HG03103 (cell line): ENCODE data around the gene AAMP.
"Not testable (repeated sequence)": the region's sequence is repeated elsewhere in the genome, so short reads cannot be mapped to it uniquely, and the experiment has no call there.

Experiments
- ATAC-seq: cut with Tn5 transposase; IDR thresholded peaks from one replicate; pipeline ENCODE4 v1.9.1; 2021; ENCODE audit warnings: low read depth; ENCODE audit not compliant: unreplicated experiment

The AAMP gene

DNA sequence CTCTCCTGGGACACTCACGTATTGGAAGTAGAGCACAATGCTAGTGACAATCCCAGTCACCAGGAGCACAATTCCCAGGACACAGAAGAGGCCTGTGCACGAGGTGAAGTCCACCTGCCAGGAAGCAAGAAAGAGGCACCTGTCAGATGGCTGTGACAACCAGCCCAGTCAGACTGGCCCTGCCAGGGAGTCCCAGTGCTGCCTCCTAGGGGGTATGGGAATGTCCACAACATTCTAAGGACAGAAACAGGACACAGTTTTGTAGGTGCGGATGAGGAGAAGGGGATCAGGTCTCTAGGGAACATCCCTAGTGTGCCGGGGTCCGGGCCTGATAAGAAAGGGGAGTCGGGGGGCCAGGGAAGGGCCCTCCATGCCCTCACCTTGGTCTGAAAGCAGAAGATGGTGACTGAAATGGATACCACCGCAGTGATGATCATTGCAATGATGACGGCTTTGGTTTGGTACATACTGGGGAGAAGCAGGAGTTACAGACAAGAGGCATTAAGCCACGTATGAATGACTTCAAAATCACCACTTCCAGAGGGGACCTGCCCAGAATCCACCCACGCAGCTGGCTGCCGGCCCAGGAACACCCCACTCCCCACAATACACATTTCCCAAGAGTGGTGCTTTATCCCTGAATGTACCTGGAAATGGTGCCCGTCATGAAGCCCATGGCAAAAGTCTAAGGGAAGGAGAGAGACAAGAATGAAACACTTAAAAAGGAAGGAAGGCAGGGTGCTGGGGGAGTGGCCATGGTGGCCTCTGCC lies 7.2 kb upstream of the AAMP start:
- ATAC-seq = no peak

DNA sequence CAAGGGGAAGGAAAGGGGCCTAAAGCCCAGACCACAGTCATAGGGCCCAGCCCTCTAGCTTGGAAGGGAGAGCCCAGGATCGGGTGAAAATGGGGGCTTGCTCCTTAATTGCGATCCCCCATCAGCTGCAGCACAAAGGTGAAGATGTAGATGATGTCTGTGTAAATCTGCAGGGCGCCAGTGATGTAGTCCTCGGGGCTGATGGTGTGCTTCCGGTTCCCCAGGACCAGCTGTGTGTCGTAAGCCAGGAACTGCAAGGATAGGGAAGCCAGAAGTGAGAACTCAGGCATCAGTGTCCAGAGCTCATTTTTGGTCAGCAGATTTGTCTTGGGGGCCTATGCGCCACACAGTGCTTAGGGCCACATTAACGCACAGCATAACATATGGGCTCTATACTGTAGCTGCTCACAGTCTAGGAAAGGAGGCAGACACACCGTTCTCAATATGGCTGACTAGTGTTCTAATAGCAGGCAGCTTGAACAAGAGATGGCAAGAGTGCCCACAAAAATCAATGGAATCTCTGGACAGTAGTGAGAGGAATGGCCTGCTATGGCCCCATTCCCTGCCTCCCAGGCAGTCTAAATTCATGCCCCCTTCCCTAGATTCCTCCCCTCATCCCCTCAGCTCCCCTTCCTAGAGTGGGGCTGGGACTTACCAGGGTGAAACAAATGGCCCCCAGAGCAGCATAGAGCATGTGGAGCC lies 5.6 kb upstream of the AAMP start:
- no peak for ATAC-seq

- no peak for ATAC-seq
Observed at GRCh38 chr2:218274586-218274985, 4.6 kb upstream of the AAMP start.

DNA sequence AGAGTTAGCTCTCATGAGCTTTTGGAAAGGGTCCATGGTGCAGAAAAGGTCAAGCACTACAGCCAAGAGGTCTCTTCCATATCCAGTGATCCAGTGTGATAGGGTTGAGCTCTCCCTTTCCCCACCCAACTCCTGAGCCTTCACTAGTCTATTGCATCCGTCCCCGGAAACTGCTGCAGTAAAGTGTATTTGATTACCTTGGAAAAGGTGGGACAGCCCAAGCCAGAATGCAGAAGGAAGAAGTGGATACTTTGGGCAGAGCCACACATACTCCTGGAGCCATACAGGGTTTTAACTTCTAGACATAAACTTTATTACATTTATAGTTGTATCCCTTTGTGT lies 3.9 kb upstream of the AAMP start:
- ATAC-seq = no peak

DNA sequence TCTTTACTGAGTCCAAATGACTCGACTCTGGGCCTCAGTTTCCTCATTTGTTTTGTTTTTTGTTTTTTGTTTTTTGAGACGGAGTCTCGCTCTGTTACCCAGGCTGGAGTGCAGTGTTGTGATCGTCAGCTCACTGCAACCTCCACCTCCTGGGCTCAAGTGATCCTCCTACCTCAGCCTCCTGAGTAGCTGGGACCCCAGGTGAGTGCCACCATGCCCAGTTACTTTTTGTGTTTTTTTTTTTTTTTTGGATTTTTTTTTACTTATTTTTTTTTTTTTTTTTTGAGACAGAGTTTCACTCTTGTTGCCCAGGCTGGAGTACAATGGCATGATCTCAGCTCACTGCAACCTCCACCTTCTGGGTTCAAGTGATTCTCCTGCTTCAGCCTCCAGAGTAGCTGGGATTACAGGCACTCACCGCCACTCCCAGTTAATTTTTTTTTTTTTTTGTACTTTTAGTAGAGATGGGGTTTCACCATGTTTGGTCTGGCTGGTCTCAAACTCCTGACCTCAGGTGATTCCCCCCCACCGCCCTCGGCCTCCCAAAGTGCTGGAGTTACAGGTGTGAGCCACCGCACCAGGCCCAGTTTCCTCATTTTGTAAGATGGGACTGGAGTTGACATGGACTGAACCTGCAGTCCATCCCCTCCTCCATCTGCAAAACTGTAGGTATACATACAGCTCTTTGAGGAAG lies 3.4 kb upstream of the AAMP start:
- ATAC-seq = not testable (repeated sequence)

DNA sequence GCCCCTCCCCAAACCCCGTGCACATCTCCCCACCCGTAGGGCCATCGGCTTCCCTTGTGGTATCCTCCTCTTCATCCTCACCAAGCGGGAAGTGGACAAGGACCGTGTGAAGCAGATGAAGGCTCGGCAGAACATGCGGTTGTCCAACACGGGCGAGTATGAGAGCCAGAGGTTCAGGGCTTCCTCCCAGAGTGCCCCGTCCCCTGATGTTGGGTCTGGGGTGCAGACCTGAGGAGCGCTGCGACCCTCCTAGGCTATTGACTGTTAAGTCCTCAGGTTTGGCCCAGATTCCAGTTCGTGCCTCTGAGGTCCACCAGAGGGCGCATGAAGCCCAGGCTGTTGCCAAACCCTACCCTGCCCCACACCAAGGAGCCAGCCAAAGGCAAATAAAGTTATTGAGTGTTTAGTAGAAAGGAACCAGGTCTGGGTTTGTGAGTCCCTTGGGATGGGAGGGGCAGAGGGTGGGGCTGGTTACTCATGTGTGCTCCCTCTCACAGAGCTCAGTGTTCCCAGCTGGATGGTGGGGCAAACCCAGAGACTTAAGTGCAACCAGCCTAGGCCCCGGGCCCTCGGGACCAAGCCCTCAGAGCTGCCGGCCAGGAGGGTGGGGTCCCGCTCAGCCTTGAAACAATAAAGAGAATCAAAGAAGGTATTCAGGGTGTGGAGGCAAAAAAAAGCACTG lies 2.7 kb upstream of the AAMP start:
- no peak for ATAC-seq

DNA sequence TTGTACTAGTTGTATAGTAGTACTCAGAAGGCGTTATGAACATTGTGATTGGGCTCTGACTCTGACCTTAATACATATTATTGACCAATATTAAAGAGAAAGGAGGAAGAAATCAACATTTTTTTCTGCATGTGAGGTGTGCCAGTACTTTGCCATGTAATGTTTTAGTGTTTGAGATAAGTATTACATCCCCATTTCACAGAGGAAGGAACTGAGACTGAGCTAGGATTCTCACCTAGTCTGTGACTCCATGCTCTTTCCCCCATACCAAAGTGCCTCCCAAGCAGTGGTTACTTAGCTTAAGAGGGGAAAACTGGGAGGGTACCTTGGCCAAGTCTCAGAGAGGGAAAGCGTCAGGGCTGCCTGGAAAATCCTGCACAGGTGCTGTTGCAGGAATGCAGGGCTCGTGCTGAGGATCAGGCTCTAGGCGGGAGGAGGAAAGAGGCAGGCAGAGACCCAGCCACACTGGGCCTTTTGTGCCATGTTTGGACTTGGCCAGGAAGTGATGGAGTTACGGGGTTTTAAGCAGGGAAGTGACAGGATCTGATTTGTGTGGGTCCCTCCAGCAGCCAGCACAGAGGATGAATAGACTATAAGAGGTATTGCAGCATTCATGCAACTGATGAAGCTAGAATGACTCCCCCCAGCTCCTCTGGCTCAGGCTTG lies 2.1 kb upstream of the AAMP start:
- ATAC-seq = no peak

DNA sequence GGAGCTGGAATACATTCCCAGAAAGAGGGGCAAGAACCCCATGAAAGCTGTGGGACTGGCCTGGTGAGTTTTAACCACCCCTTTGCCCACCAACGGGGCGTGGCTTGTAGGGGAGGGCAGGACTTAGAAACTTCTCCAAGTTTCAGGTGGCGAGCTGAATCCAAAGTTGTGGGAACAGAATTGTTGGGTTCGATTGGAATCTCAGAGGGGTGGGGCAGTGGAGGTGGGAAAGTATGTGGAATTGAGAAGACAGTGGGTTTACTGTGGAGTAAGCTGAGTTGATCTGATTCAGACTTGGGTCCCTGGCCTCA lies 1.5 kb upstream of the AAMP start:
- no peak for ATAC-seq

DNA sequence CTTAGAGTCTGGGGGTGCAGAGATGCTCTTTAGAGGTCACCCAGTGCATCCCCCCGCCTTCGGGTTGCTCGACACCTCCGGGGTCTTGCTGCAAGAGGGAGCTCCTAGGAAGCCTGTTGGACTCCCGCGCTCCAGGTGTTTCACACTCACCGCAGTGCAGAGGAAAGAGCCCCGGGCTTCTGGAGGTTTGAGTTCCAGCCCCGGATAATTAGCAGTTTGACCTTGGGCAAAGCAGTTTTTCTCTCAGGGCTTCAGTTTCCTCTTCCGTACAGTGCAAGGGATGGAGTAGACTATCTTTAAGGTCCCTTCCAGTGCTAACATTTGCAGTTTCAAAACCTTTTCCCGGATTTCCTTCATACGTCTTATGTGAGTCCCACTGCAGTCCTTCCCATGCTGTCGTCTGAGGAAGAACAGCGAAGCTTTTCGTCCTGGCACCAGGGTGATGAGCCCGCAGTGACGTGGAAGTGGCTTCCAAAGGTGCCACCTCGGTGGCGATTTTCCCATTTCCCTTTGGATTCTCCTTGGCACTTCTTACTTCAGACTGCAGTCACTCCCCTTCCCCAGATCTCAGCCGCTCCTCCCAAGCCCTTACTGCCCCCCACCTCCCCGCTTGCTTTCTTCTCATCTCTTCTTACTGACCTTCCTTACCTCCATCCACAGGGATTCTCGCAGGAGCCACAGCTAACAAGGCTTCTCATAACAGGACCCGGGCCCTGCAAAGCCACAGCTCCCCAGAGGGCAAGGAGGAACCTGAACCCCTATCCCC lies 967 bp upstream of the AAMP start:
- no peak for ATAC-seq

- no peak for ATAC-seq
Observed at GRCh38 chr2:218267259-218267658, 2.7 kb downstream of the AAMP start.

DNA sequence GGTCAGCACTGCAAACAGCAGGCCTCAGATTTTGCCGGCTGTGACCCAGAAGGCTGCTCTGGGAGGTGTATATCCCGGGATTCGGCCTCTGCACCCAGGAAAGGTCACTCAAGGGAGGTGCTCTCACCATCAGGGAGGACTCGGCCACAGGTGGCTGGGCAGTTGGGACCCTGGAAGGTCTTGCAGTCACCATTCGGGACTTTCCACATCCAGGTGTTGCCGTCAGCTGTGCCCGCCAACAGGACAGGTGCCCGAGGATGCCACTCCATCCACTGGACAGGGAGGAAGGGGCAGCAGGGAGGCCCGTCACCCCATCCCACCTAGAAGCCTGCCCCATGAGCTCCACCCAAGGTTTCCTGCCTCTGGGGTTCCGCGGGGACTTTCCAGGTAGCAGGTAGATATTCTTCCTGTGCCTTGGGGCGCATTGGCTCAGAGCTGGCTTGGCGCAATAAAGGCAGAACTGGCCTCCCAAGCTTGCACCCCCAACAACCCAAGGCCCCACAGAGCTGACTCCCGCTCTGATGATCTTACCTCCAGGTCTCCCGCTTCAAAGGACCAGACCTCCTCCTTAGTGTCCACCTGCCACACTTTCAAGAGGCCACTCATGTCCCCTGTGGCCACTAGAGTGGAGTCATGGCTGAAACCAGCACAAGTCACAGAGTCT lies 3.5 kb downstream of the AAMP start:
- ATAC-seq = no peak

GRCh38 chr2:218265626-218266025 lies 4.3 kb downstream of the AAMP start:
- no peak for ATAC-seq

DNA sequence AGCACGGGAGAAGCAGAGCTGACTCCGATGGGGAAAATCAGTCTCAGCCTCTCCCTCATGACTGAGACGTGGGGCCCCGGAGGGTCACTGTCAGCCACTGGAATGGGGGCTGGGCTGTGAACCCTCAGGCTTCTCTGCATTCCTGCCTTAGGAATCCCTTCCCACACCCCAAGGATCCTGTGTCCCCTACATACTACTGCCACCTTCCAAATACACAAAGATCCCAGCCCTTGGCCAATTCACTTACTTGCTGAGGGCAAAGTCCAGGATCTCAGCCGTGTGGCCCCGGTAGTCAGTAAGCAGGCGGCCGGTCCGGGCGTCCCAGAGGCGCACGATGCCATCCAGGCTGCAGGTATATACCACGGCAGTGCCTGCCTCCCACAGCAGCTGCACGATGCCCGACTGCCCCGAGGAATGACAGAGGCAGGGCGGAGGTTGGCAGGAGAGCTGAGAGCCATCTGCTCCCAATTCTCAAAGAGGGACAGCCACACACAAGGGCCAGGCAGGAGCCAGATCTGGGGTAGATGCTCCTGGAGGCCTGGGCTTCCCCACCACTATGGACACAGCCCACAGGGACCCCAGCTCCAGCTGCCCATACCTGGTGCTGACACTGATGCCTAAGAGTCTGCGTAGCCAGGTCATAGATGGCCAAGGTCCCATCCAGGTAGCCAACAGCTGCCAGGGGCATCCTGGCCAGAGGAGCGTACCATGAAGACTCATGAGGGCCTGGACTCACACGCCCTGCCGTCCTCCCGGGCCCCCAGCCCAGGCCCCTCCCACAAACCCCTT lies 5.0 kb downstream of the AAMP start:
- no peak for ATAC-seq

- no peak for ATAC-seq
Observed at GRCh38 chr2:218263817-218264641, 5.9 kb downstream of the AAMP start.

DNA sequence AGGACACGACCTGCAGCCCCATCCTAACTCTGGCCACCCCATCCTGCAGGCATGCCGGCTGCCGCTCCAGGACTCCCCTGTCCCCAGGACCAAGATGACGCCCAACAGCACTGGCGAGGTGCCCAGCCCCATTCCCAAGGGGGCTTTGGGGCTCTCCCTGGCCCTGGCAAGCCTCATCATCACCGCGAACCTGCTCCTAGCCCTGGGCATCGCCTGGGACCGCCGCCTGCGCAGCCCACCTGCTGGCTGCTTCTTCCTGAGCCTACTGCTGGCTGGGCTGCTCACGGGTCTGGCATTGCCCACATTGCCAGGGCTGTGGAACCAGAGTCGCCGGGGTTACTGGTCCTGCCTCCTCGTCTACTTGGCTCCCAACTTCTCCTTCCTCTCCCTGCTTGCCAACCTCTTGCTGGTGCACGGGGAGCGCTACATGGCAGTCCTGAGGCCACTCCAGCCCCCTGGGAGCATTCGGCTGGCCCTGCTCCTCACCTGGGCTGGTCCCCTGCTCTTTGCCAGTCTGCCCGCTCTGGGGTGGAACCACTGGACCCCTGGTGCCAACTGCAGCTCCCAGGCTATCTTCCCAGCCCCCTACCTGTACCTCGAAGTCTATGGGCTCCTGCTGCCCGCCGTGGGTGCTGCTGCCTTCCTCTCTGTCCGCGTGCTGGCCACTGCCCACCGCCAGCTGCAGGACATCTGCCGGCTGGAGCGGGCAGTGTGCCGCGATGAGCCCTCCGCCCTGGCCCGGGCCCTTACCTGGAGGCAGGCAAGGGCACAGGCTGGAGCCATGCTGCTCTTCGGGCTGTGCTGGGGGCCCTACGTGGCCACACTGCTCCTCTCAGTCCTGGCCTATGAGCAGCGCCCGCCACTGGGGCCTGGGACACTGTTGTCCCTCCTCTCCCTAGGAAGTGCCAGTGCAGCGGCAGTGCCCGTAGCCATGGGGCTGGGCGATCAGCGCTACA lies 7.0 kb downstream of the AAMP start:
- no peak for ATAC-seq

- no peak for ATAC-seq
Observed at GRCh38 chr2:218262237-218262600, 7.7 kb downstream of the AAMP start.
